Keratinocyte (primary cell): ENCODE measurements around the gene TMEM151B. TPM values are rescaled to one million over a fixed set of nuclear protein-coding genes. Genes with fewer than 3 reads are reported as not detected.

Source experiments
- DNase-seq: peaks from one replicate; pipeline ENCODE4 v3.0.0-alpha.2; 2011; ENCODE audit warnings: low read depth, missing footprints, low spot score
- FAIRE-seq: peaks from 2 replicates; lab custom pipeline; 2011; peaks lifted over from hg19 to GRCh38; lab: Jason Lieb, UNC
- H2AFZ ChIP-seq: 2 replicates; pipeline ENCODE4 v1.6.0; 2012; ENCODE audit warnings: low read length, control low read depth, inconsistent platforms; ENCODE audit not compliant: control insufficient read depth
- H3K27ac ChIP-seq: 2 replicates; pipeline ENCODE4 v1.5.1; 2011; ENCODE audit warnings: low read length; ENCODE audit not compliant: control insufficient read depth, insufficient read depth
- H3K27me3 ChIP-seq: 3 replicates; pipeline ENCODE4 v1.6.0; 2011; ENCODE audit warnings: low read length; ENCODE audit not compliant: control insufficient read depth, insufficient read depth; ENCODE audit errors: extremely low read depth
- H3K36me3 ChIP-seq, 2 experiments: 2 replicates in 1 of 2; 3 replicates in 1 of 2; pipeline ENCODE4 v1.5.1; 2011; ENCODE audit warnings: low read length in 2 of 2, mild to moderate bottlenecking in 1 of 2; ENCODE audit not compliant: control insufficient read depth in 2 of 2, insufficient read depth in 2 of 2; ENCODE audit errors: extremely low read depth in 1 of 2
- H3K4me1 ChIP-seq: 3 replicates; pipeline ENCODE4 v1.5.1; 2011; ENCODE audit warnings: low read length; ENCODE audit not compliant: control insufficient read depth, insufficient read depth; ENCODE audit errors: extremely low read depth
- H3K4me2 ChIP-seq: 3 replicates; pipeline ENCODE4 v1.6.0; 2011; ENCODE audit warnings: low read depth, low read length; ENCODE audit not compliant: control insufficient read depth, insufficient read depth; ENCODE audit errors: extremely low read depth
- H3K4me3 ChIP-seq, 3 experiments: fragments of 200-600 bp in 1 of 3; sonication (generic) in 1 of 3; 2 replicates in 2 of 3; 3 replicates in 1 of 3; pipeline ENCODE4 v1.5.1; 2011 to 2016; ENCODE audit warnings: low read length in 3 of 3, mild to moderate bottlenecking in 3 of 3, control low read depth in 2 of 3, inconsistent platforms in 1 of 3, low read depth in 1 of 3, mixed read lengths in 1 of 3, mixed run types in 1 of 3, moderate library complexity in 1 of 3; ENCODE audit not compliant: control insufficient read depth in 2 of 3, insufficient read depth in 2 of 3; ENCODE audit errors: extremely low read depth in 1 of 3
- H3K79me2 ChIP-seq: 2 replicates; pipeline ENCODE4 v1.6.0; 2012; ENCODE audit warnings: low read length; ENCODE audit not compliant: control insufficient read depth, insufficient read depth
- H3K9ac ChIP-seq: 3 replicates; pipeline ENCODE4 v1.6.0; 2011; ENCODE audit warnings: low read length; ENCODE audit not compliant: control insufficient read depth, insufficient read depth; ENCODE audit errors: extremely low read depth
- H3K9me1 ChIP-seq: 3 replicates; pipeline ENCODE4 v1.6.0; 2011; ENCODE audit warnings: low read length; ENCODE audit not compliant: control insufficient read depth, insufficient read depth; ENCODE audit errors: extremely low read depth
- H3K9me3 ChIP-seq: 2 replicates; pipeline ENCODE4 v1.5.1; 2012; ENCODE audit warnings: low read depth, low read length; ENCODE audit not compliant: control insufficient read depth
- H4K20me1 ChIP-seq: 3 replicates; pipeline ENCODE4 v1.6.0; 2011; ENCODE audit warnings: low read length; ENCODE audit not compliant: control insufficient read depth, insufficient read depth; ENCODE audit errors: extremely low read depth
- CTCF ChIP-seq, 3 experiments: IDR thresholded peaks in 1 of 3; conservative IDR thresholded peaks in 1 of 3; optimal IDR thresholded peaks in 1 of 3; 2 replicates in 2 of 3; 3 replicates in 1 of 3; pipeline versions ENCODE3 to v1.5.1; 2011; ENCODE audit warnings: low read length in 3 of 3, mild to moderate bottlenecking in 3 of 3, moderate library complexity in 2 of 3, control low read depth in 1 of 3, inconsistent platforms in 1 of 3; ENCODE audit not compliant: insufficient read depth in 2 of 3; ENCODE audit errors: extremely low read depth in 1 of 3
- EZH2 ChIP-seq: IDR thresholded peaks from one replicate; pipeline ENCODE4 v1.6.1; 2012; ENCODE audit warnings: inconsistent platforms, mild to moderate bottlenecking, low read length, moderate library complexity
- dilution Hi-C: fragments of 300-500 bp; cut with MboI; formaldehyde crosslinking; loops from one replicate; pipeline ENCODE4 v1.7.0; 2020; ENCODE audit warnings: low sequenced_read_pairs; ENCODE audit not compliant: extremely low pct_ligation_motif_present
- polyA plus RNA-seq, 5 experiments: library from polyadenylated mRNA; depleted of rRNA in 3 of 5; stranded (reverse) in 3 of 5; stranded (forward) in 1 of 5; unstranded in 1 of 5; fragments of >200 nt; gene quantifications; 1 replicate in 1 of 5; 2 replicates in 3 of 5; 3 replicates in 1 of 5; pipeline versions ENCODE4 v1.2.1 to v1.2.3, GENCODE V29; 2011 to 2012; ENCODE audit warnings: missing spikeins in 2 of 5, low read depth in 1 of 5, low replicate concordance in 1 of 5

The TMEM151B gene
- polyA plus RNA-seq, 1 donor (not counting 4 experiments of a cell fraction or from before 2014, with no cell fraction given): not detected

- DNase-seq: no peak
- Histone ChIP-seq H3K4me2 (peak overlapping the region; percentile 96), H3K4me3 (peak overlapping the region; percentile 97 to 100 (median 99)), H3K9me1 (peaks cover 5% of the 10 kb centered on the region), H3K9me3 (no peaks in the 10 kb centered on the region), H2AFZ (no peak overlapping the region), H3K27ac (peak overlapping the region; percentile 93), H3K36me3 (peaks cover 31 to 38% of the 10 kb centered on the region in 2 experiments), H3K9ac (peak overlapping the region; percentile 100), H3K79me2 (peaks cover 52% of the 10 kb centered on the region), H3K27me3 (no peaks in the 10 kb centered on the region), H4K20me1 (peaks cover 47% of the 10 kb centered on the region), H3K4me1 (peaks cover 19% of the 10 kb centered on the region)
- TF ChIP-seq CTCF (optimal IDR thresholded peaks at IDR 0.05 in 1 of 3, IDR thresholded peaks at IDR 0.05 in 1 of 3, conservative IDR thresholded peaks at IDR 0.05 in 1 of 3; ENCODE audit: extremely low read depth in 1 of 3, insufficient read depth in 2 of 3, low read length in 3 of 3) (no peak), EZH2 (no peak)
- dilution Hi-C loops: no loop called here
- no peak for FAIRE-seq
Measured at GRCh38 chr6:44247338-44248302, 22.6 kb upstream of the TMEM151B start.

GRCh38 chr6:44248579-44248978 is 21.7 kb upstream of the TMEM151B start:
- peaks cover 56% of the 10 kb centered on the region for H4K20me1 ChIP-seq
- peak overlapping the region; percentile 97 to 100 (median 99) for H3K4me3 ChIP-seq
- TF ChIP-seq CTCF (optimal IDR thresholded peaks at IDR 0.05 in 1 of 3, IDR thresholded peaks at IDR 0.05 in 1 of 3, conservative IDR thresholded peaks at IDR 0.05 in 1 of 3; ENCODE audit: extremely low read depth in 1 of 3, insufficient read depth in 2 of 3, low read length in 3 of 3) (no peak), EZH2 (no peak)
- H3K79me2 ChIP-seq: peaks cover 56% of the 10 kb centered on the region
- peak overlapping the region; percentile 93 for H3K27ac ChIP-seq
- DNase-seq (no peak), FAIRE-seq (no peak)
- no peak overlapping the region for H2AFZ ChIP-seq
- peak overlapping the region; percentile 96 for H3K4me2 ChIP-seq
- peaks cover 5% of the 10 kb centered on the region for H3K9me1 ChIP-seq
- no peaks in the 10 kb centered on the region for H3K9me3 ChIP-seq
- dilution Hi-C loops: no loop called here
- H3K36me3 ChIP-seq: peaks cover 39 to 47% of the 10 kb centered on the region in 2 experiments
- H3K27me3 ChIP-seq: no peaks in the 10 kb centered on the region
- H3K4me1 ChIP-seq: peaks cover 19% of the 10 kb centered on the region
- peak overlapping the region; percentile 100 for H3K9ac ChIP-seq
